GM12891 (cell line): ENCODE data around the gene PPFIBP1.

Source experiments
- PAX5 ChIP-seq: IDR thresholded peaks from 2 replicates; pipeline ENCODE4 v1.6.1; 2011; ENCODE audit warnings: low read length, moderate library complexity, mild to moderate bottlenecking; ENCODE audit not compliant: insufficient read depth, severe bottlenecking
- POLR2A ChIP-seq: IDR thresholded peaks from 2 replicates; pipeline ENCODE4 v1.6.1; 2011; ENCODE audit warnings: low read depth, low read length, control low read depth
- POLR2AphosphoS5 ChIP-seq: IDR thresholded peaks from 2 replicates; pipeline ENCODE4 v1.6.1; 2011; ENCODE audit warnings: low read depth, low read length, control low read depth
- POU2F2 ChIP-seq: IDR thresholded peaks from 2 replicates; pipeline ENCODE4 v1.6.1; 2011; ENCODE audit warnings: low read depth, mild to moderate bottlenecking, control low read depth, low read length, moderate library complexity
- TAF1 ChIP-seq: IDR thresholded peaks from 2 replicates; pipeline ENCODE4 v1.6.1; 2011; ENCODE audit warnings: low read depth, low read length, control low read depth

DNA sequence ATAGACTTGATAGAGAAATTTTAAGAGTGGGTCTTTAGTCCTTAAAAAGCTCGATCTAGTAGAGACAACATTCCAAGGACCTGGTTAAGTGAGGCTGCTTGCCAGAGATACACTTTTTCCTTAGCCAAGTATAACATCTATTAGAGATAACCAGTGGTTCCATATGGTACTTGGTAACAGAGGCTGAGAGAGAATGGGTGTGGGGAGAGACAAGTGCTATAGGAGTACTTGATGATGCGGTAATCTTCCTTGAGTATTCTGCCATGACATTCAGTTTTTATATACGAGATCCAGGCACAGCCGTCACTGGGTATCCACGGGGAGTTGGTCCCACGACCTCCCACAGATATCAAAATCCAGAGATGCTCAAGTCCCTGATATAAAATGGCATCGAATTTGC, 94.8 kb downstream of the PPFIBP1 start:
- TF ChIP-seq POLR2AphosphoS5 (no peak), POLR2A (no peak), POU2F2 (no peak), PAX5 (no peak), TAF1 (no peak)
